CD4-positive, CD25-positive, alpha-beta regulatory T cell (primary cell): ENCODE results near the gene WDR70. TPM values are rescaled to one million over a fixed set of nuclear protein-coding genes. Genes with fewer than 3 reads are reported as not detected.

Experiments used
- ATAC-seq, 2 donors: fragments of 150-1000 bp; cut with Tn5 transposase; one replicate each; pipeline ENCODE4 v1.10.0; 2021; ENCODE audit warnings: low read depth in 2 of 2, moderate number of reproducible peaks in 2 of 2, moderate library complexity in 1 of 2
- DNase-seq, 3 donors: peaks; one replicate each; pipeline versions ENCODE4 v3.0.0 to v3.0.0-alpha.2; 2012 to 2022; ENCODE audit warnings: mixed read lengths in 1 of 3
- H3K27ac ChIP-seq: one replicate; pipeline ENCODE4 v1.7.0; 2013; ENCODE audit warnings: mild to moderate bottlenecking, low read length; ENCODE audit not compliant: insufficient read depth, poor library complexity, severe bottlenecking
- H3K27me3 ChIP-seq: one replicate; pipeline ENCODE4 v1.7.0; 2013; ENCODE audit warnings: low read length; ENCODE audit not compliant: control insufficient read depth, insufficient read depth
- H3K36me3 ChIP-seq: one replicate; pipeline ENCODE4 v1.7.0; 2013; ENCODE audit warnings: mild to moderate bottlenecking, low read length, moderate library complexity; ENCODE audit not compliant: control insufficient read depth, insufficient read depth
- H3K4me1 ChIP-seq: 2 replicates; pipeline ENCODE4 v1.7.0; 2013; ENCODE audit warnings: mild to moderate bottlenecking, low read length; ENCODE audit not compliant: insufficient read depth, control insufficient read depth, poor library complexity, severe bottlenecking
- H3K4me3 ChIP-seq: one replicate; pipeline ENCODE4 v1.7.0; 2013; ENCODE audit warnings: low read depth, mild to moderate bottlenecking, low read length, moderate library complexity
- H3K9me3 ChIP-seq, 2 experiments: 1 replicate in 1 of 2; 2 replicates in 1 of 2; pipeline ENCODE4 v1.7.0; 2013; ENCODE audit warnings: low read length in 2 of 2, mild to moderate bottlenecking in 1 of 2, moderate library complexity in 1 of 2; ENCODE audit not compliant: control insufficient read depth in 2 of 2
- H3K27ac Mint-ChIP-seq, 3 donors: one replicate each; pipeline ENCODE4 v1.8.0; 2020 to 2022; ENCODE audit warnings: mild to moderate bottlenecking in 3 of 3, mixed read lengths in 3 of 3, moderate library complexity in 2 of 3
- H3K27me3 Mint-ChIP-seq: one replicate; pipeline ENCODE4 v1.8.0; 2022; ENCODE audit warnings: mild to moderate bottlenecking, mixed read lengths
- H3K36me3 Mint-ChIP-seq: one replicate; pipeline ENCODE4 v1.8.0; 2020; ENCODE audit warnings: mixed read lengths
- H3K4me1 Mint-ChIP-seq, 4 donors: one replicate each; pipeline ENCODE4 v1.8.0; 2020 to 2022; ENCODE audit warnings: mixed read lengths in 4 of 4, mild to moderate bottlenecking in 1 of 4
- H3K4me3 Mint-ChIP-seq, 4 donors: one replicate each; pipeline ENCODE4 v1.8.0; 2020 to 2022; ENCODE audit warnings: mild to moderate bottlenecking in 4 of 4, mixed read lengths in 4 of 4, moderate library complexity in 3 of 4
- H3K9me3 Mint-ChIP-seq, 7 donors: one replicate each; pipeline ENCODE4 v1.8.0; 2020 to 2022; ENCODE audit warnings: mixed read lengths in 7 of 7, mild to moderate bottlenecking in 3 of 7, moderate library complexity in 2 of 7
- polyA plus RNA-seq, 4 donors: library from polyadenylated mRNA; unstranded; fragments of 300-500 nt; fragmentation: Illumina TruSeq; gene quantifications; one replicate each; pipeline ENCODE4 v1.2.3, GENCODE V29; 2021
- total RNA-seq: library from RNA; stranded (reverse); gene quantifications from one replicate; pipeline ENCODE4 v1.2.3, GENCODE V29; 2022

WDR70 gene
- total and polyA plus RNA-seq, 5 donors from 2014 or later, result 15.9 to 35.3 (median 24.9) TPM

GRCh38 chr5:37657046-37657445, 277.9 kb downstream of the WDR70 start:
- Mint-ChIP-seq H3K27ac (no peak overlapping the region), H3K9me3 (peaks cover 0 to 29% (median 4%) of the 10 kb centered on the region in 7 donors), H3K4me1 (peaks cover 0 to 9% (median 2%) of the 10 kb centered on the region in 4 donors), H3K36me3 (peaks cover 24% of the 10 kb centered on the region), H3K4me3 (no peak overlapping the region), H3K27me3 (no peaks in the 10 kb centered on the region)
- no peak overlapping the region for H3K27ac ChIP-seq
- peaks cover 0 to 5% of the 10 kb centered on the region in 2 experiments for H3K9me3 ChIP-seq
- H3K36me3 ChIP-seq, result no peaks in the 10 kb centered on the region
- no peaks in the 10 kb centered on the region for H3K4me1 ChIP-seq
- ATAC-seq (no peak), DNase-seq (no peak)
- no peaks in the 10 kb centered on the region for H3K27me3 ChIP-seq
- H3K4me3 ChIP-seq, result no peak overlapping the region

- Mint-ChIP-seq H3K27me3 (no peaks in the 10 kb centered on the region), H3K4me1 (peaks cover 0 to 7% (median 2%) of the 10 kb centered on the region in 4 donors), H3K9me3 (peaks cover 0 to 16% (median 3%) of the 10 kb centered on the region in 7 donors), H3K4me3 (no peak overlapping the region), H3K36me3 (peaks cover 14% of the 10 kb centered on the region), H3K27ac (peak overlapping the region in 1 of 3 donors; percentile 22)
- Histone ChIP-seq H3K9me3 (peaks cover 0 to 5% of the 10 kb centered on the region in 2 experiments), H3K27me3 (no peaks in the 10 kb centered on the region), H3K4me1 (no peaks in the 10 kb centered on the region), H3K36me3 (no peaks in the 10 kb centered on the region), H3K4me3 (no peak overlapping the region), H3K27ac (no peak overlapping the region)
- no peak for ATAC-seq
- no peak for DNase-seq
Observed at GRCh38 chr5:37658440-37658839, 279.3 kb downstream of the WDR70 start.

DNA sequence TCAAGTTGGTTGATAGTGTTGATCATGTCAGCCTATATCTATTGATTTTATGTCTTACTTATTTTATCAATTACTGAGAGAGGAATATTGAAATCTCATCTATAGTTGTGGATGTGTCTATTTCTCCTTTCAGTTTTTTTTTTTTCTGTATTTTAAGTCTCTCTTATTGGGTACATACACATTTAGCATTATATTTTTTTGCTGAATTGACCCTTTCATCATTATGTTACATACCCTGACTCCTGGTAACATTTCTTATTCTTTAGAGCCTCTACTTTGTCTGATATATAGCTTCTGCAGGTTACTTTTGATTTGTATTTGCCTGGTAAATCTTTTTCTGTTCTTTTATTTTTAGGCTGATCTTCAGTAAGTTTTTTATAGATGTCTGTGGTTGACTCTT, 281.2 kb downstream of the WDR70 start:
- Mint-ChIP-seq H3K4me3 (no peak overlapping the region), H3K36me3 (peaks cover 17% of the 10 kb centered on the region), H3K9me3 (peaks cover 0 to 6% (median 0%) of the 10 kb centered on the region in 7 donors), H3K27ac (no peak overlapping the region), H3K27me3 (no peaks in the 10 kb centered on the region), H3K4me1 (peaks cover 0 to 11% (median 4%) of the 10 kb centered on the region in 4 donors)
- Histone ChIP-seq H3K27me3 (no peaks in the 10 kb centered on the region), H3K4me3 (no peak overlapping the region), H3K36me3 (no peaks in the 10 kb centered on the region), H3K9me3 (no peaks in the 10 kb centered on the region), H3K4me1 (no peaks in the 10 kb centered on the region), H3K27ac (no peak overlapping the region)
- DNase-seq, result no peak
- no peak for ATAC-seq

DNA sequence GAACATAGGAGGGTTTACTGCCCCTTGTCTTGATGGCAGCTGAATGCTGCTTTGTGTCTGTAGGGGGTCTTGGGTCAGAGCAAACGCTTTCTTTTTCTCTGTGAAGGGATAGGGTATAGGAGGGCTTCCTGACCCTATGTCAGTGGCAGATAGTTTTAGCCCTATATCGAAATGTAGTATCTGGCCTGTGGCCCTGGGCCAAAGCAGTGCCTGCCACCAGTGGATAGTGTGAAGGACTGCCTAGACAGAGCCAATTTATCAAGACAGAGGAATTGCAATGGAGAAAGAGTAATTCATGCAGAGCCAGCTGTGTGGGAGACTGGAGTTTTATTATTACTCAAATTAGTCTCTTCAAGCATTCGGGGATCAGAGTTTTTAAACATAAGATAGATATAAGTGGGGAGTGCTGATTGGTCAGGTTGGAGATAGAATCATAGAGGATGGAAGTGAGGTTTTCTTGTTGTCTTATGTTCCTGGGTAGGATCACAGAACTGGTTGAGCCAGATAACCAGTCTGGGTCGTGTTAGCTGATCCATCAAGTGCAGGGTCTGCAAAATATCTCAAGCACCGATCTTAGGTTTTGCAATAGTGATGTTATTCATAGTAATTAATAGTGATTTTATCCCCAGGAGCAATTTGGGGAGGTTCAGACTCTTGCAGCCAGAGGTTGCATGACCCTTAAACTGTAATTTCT, 282.3 kb downstream of the WDR70 start:
- H3K27me3 ChIP-seq, result no peaks in the 10 kb centered on the region
- Mint-ChIP-seq H3K4me3 (no peak overlapping the region), H3K36me3 (peaks cover 17% of the 10 kb centered on the region), H3K27me3 (no peaks in the 10 kb centered on the region), H3K4me1 (peaks cover 0 to 8% (median 6%) of the 10 kb centered on the region in 4 donors), H3K9me3 (peaks cover 0 to 2% (median 0%) of the 10 kb centered on the region in 7 donors), H3K27ac (no peak overlapping the region)
- no peaks in the 10 kb centered on the region for H3K36me3 ChIP-seq
- H3K9me3 ChIP-seq, result no peaks in the 10 kb centered on the region
- H3K27ac ChIP-seq, result no peak overlapping the region
- no peak for DNase-seq
- no peak overlapping the region for H3K4me3 ChIP-seq
- ATAC-seq, result no peak
- no peaks in the 10 kb centered on the region for H3K4me1 ChIP-seq

- peaks cover 0 to 2% (median 0%) of the 10 kb centered on the region in 7 donors for H3K9me3 Mint-ChIP-seq
- ATAC-seq, result no peak
- no peaks in the 10 kb centered on the region for H3K27me3 ChIP-seq
- H3K27me3 Mint-ChIP-seq, result no peaks in the 10 kb centered on the region
- no peak overlapping the region for H3K27ac Mint-ChIP-seq
- H3K4me1 ChIP-seq, result no peaks in the 10 kb centered on the region
- no peak overlapping the region for H3K27ac ChIP-seq
- peaks cover 0 to 8% (median 6%) of the 10 kb centered on the region in 4 donors for H3K4me1 Mint-ChIP-seq
- H3K4me3 Mint-ChIP-seq, result no peak overlapping the region
- no peaks in the 10 kb centered on the region for H3K36me3 ChIP-seq
- no peak for DNase-seq
- peaks cover 17% of the 10 kb centered on the region for H3K36me3 Mint-ChIP-seq
- H3K9me3 ChIP-seq, result no peaks in the 10 kb centered on the region
- H3K4me3 ChIP-seq, result no peak overlapping the region
Observed at GRCh38 chr5:37661951-37662350, 282.8 kb downstream of the WDR70 start.

DNA sequence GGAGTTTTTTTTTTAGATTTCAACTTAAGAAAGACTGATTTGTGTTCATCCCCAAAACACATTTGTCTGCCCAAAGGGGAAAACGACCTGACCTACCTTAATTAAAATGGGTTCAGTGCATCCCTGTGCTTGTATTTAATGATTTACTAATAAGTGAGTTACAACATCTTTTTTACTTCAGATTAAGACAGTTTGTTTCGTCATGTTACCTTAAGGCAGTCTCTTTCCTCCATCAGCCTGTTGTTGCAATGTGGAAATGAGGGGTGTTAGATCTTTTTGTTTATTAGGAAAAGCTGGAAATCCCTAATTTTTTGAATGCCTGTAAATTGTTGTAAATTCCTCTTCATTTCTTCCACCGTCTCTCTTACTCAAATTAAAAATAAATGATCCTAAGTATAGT, 283.2 kb downstream of the WDR70 start:
- no peak for ATAC-seq
- peaks cover 17% of the 10 kb centered on the region for H3K36me3 Mint-ChIP-seq
- H3K27ac Mint-ChIP-seq, result no peak overlapping the region
- peaks cover 0 to 8% (median 6%) of the 10 kb centered on the region in 4 donors for H3K4me1 Mint-ChIP-seq
- no peaks in the 10 kb centered on the region for H3K27me3 Mint-ChIP-seq
- no peak overlapping the region for H3K4me3 Mint-ChIP-seq
- Histone ChIP-seq H3K27ac (no peak overlapping the region), H3K4me3 (no peak overlapping the region), H3K27me3 (no peaks in the 10 kb centered on the region), H3K4me1 (no peaks in the 10 kb centered on the region), H3K9me3 (no peaks in the 10 kb centered on the region), H3K36me3 (no peaks in the 10 kb centered on the region)
- no peak for DNase-seq
- peaks cover 0 to 2% (median 0%) of the 10 kb centered on the region in 7 donors for H3K9me3 Mint-ChIP-seq

DNA sequence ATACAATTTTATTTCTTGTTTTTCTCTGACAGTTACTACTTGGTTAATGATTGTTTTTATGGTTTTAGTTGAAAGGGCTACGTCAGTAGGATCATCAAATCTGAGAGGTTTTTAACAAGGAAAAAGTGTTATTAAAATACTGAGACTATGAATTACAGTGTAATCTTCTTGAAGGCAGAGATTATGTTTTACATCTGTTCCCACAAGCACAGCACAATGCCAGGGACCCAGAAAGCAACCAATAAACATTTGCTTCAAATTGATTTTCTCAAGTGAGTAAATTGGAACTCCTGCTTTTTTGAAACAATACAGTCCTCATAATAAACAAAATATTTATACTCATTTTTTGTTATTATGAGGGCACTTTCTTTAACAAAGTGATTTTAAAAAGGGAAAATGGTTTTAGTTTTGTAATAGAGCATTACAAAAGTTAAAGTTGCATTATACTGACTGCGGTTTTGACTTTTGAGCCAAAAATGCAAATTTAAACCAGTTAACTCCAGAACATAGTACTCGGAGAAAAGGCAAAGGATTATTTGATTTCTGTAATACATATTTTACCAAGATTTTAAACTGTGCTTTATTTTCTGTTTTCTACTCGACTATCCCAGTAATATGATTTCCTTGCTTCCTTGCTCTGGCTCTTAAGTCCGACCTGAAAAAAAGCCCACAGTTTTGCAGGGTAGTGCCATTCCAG, 283.8 kb downstream of the WDR70 start:
- H3K36me3 ChIP-seq, result no peaks in the 10 kb centered on the region
- H3K27me3 Mint-ChIP-seq, result no peaks in the 10 kb centered on the region
- no peaks in the 10 kb centered on the region for H3K27me3 ChIP-seq
- no peak overlapping the region for H3K4me3 Mint-ChIP-seq
- no peak overlapping the region for H3K4me3 ChIP-seq
- ATAC-seq (no peak), DNase-seq (no peak)
- no peak overlapping the region for H3K27ac Mint-ChIP-seq
- no peak overlapping the region for H3K27ac ChIP-seq
- H3K36me3 Mint-ChIP-seq, result peaks cover 17% of the 10 kb centered on the region
- no peaks in the 10 kb centered on the region for H3K4me1 ChIP-seq
- peaks cover 0 to 8% (median 4%) of the 10 kb centered on the region in 4 donors for H3K4me1 Mint-ChIP-seq
- no peaks in the 10 kb centered on the region for H3K9me3 ChIP-seq
- H3K9me3 Mint-ChIP-seq, result peaks cover 0 to 2% (median 0%) of the 10 kb centered on the region in 7 donors
